DMS153 treated with DMSO at 0.1 percent for 48 hours (cell line): ENCODE data around the gene SGTA.

Experiments
- DNase-seq: peaks from one replicate; lab custom pipeline; 2025; ENCODE audit not compliant: unreplicated experiment; lab: John Stamatoyannopoulos, UW

SGTA gene

GRCh38 chr19:2810141-2811091 is 27.3 kb upstream of the SGTA start:
- DNase-seq: no peak

GRCh38 chr19:2809387-2810140 is 26.5 kb upstream of the SGTA start:
- DNase-seq: no peak

- DNase-seq: no peak
Measured at GRCh38 chr19:2808129-2808941, 25.3 kb upstream of the SGTA start.

GRCh38 chr19:2807379-2808128 is 24.5 kb upstream of the SGTA start:
- no peak for DNase-seq

GRCh38 chr19:2806736-2807378 is 23.8 kb upstream of the SGTA start:
- no peak for DNase-seq

GRCh38 chr19:2805991-2806649 is 23.0 kb upstream of the SGTA start:
- DNase-seq: no peak

- DNase-seq: no peak
Measured at GRCh38 chr19:2805261-2805900, 22.3 kb upstream of the SGTA start.

GRCh38 chr19:2804156-2805004 is 21.3 kb upstream of the SGTA start:
- DNase-seq: no peak

- no peak for DNase-seq
Measured at GRCh38 chr19:2803486-2804155, 20.5 kb upstream of the SGTA start.

GRCh38 chr19:2802826-2803225 is 19.8 kb upstream of the SGTA start:
- no peak for DNase-seq

GRCh38 chr19:2800506-2800905 is 17.4 kb upstream of the SGTA start:
- DNase-seq: no peak

- DNase-seq: no peak
Measured at GRCh38 chr19:2799273-2800020, 16.4 kb upstream of the SGTA start.

GRCh38 chr19:2798733-2799132 is 15.7 kb upstream of the SGTA start:
- DNase-seq: no peak

GRCh38 chr19:2798158-2798685 is 15.1 kb upstream of the SGTA start:
- DNase-seq: no peak

- DNase-seq: no peak
Measured at GRCh38 chr19:2797280-2797679, 14.2 kb upstream of the SGTA start.

GRCh38 chr19:2796659-2797266 is 13.7 kb upstream of the SGTA start:
- no peak for DNase-seq
